HCT116 (cell line): ENCODE results near the gene CCDC158. TPM values are rescaled to one million over a fixed set of nuclear protein-coding genes. Genes with fewer than 3 reads are reported as not detected.

Experiments
- ATAC-seq: fragments of 200-7000 bp; cut with Tn5 transposase; 2 replicates; pipeline ENCODE4 v1.9.1; 2020; ENCODE audit warnings: mild to moderate bottlenecking, moderate library complexity
- BruUV-seq: library from RNA; stranded (reverse); fragments of 400-500 nt; replicated peaks from 2 replicates; lab custom pipeline; 2021; lab: Mats Ljungman, UMichigan
- CTCF ChIA-PET: fragments of 300-600 bp; sonication (Branson Sonifier 250); formaldehyde crosslinking; loops from one replicate; lab custom pipeline; 2021; ENCODE audit warnings: antibody characterized with exemption; lab: Charles Lee
- POLR2A ChIA-PET: fragments of 300-600, 350-600 bp; sonication (Branson Sonifier 250); formaldehyde crosslinking; loops from one replicate; lab custom pipeline; 2021; ENCODE audit warnings: antibody characterized with exemption; lab: Charles Lee
- RAD21 ChIA-PET, 2 experiments: fragments of 300-600 bp; sonication (Branson Sonifier 250); formaldehyde crosslinking; loops; one replicate each; lab custom pipeline; 2023; ENCODE audit warnings: low total read pairs in 2 of 2; ENCODE audit not compliant: uncharacterized antibody in 2 of 2, unreplicated experiment in 2 of 2, low non-redundant PET in 1 of 2; lab: Charles Lee
- DNase-seq: peaks from one replicate; pipeline ENCODE4 v3.0.0-alpha.2; 2010; ENCODE audit warnings: low read depth, low spot score
- H2AFZ ChIP-seq: fragments of 200-600 bp; shearing (Covaris generic), sonication (generic); 2 replicates; pipeline ENCODE4 v1.6.1; 2017; ENCODE audit warnings: low read depth, mixed run types, mixed read lengths, antibody characterized with exemption, low read length; ENCODE audit not compliant: poor library complexity, severe bottlenecking
- H3K27ac ChIP-seq: 2 replicates; pipeline ENCODE4 v1.5.1; 2012; ENCODE audit warnings: low read depth, low read length
- H3K27me3 ChIP-seq: fragments of 200-600 bp; sonication (generic); 2 replicates; pipeline ENCODE4 v1.6.1; 2016; ENCODE audit warnings: mixed run types, low read length, mixed read lengths; ENCODE audit not compliant: insufficient read depth
- H3K36me3 ChIP-seq, 2 experiments: fragments of 200-500 bp in 1 of 2; fragments of 200-600 bp in 1 of 2; sonication (Bioruptor generic) in 1 of 2; sonication (generic) in 1 of 2; 2 replicates each; pipeline versions ENCODE4 v1.5.1 to v1.6.1; 2014 to 2016; ENCODE audit warnings: low read length in 2 of 2, inconsistent platforms in 1 of 2, mixed read lengths in 1 of 2, mixed run types in 1 of 2; ENCODE audit not compliant: insufficient read depth in 2 of 2, control insufficient read depth in 1 of 2
- H3K4me1 ChIP-seq, 2 experiments: fragments of 200-600 bp in 1 of 2; sonication (generic) in 1 of 2; 2 replicates each; pipeline versions ENCODE4 v1.5.1 to v1.6.1; 2012 to 2017; ENCODE audit warnings: low read length in 2 of 2, inconsistent platforms in 1 of 2, mild to moderate bottlenecking in 1 of 2, mixed read lengths in 1 of 2, mixed run types in 1 of 2, moderate library complexity in 1 of 2; ENCODE audit not compliant: insufficient read depth in 2 of 2, control insufficient read depth in 1 of 2
- H3K4me2 ChIP-seq: fragments of 200-600 bp; sonication (generic); 2 replicates; pipeline ENCODE4 v1.6.1; 2017; ENCODE audit warnings: mixed run types, low read length, mixed read lengths
- H3K4me3 ChIP-seq, 2 experiments: fragments of 200-600 bp in 1 of 2; sonication (generic) in 1 of 2; replicated peaks in 1 of 2; 2 replicates each; pipeline ENCODE4 v1.5.1; 2011 to 2016; ENCODE audit warnings: low read length in 2 of 2, control low read depth in 1 of 2, low read depth in 1 of 2, mild to moderate bottlenecking in 1 of 2, mixed read lengths in 1 of 2, mixed run types in 1 of 2
- H3K79me2 ChIP-seq: fragments of 200-600 bp; sonication (generic); 2 replicates; pipeline ENCODE4 v1.6.1; 2017; ENCODE audit warnings: mild to moderate bottlenecking, mixed run types, low read length, moderate library complexity, mixed read lengths; ENCODE audit not compliant: insufficient read depth
- H3K9ac ChIP-seq: fragments of 200-600 bp; sonication (generic); 2 replicates; pipeline ENCODE4 v1.6.1; 2016; ENCODE audit warnings: low read length, mixed read lengths
- H3K9me2 ChIP-seq: fragments of 200-600 bp; sonication (generic), shearing (Covaris generic); 2 replicates; pipeline ENCODE4 v1.6.1; 2017; ENCODE audit warnings: mixed run types, mild to moderate bottlenecking, moderate library complexity; ENCODE audit not compliant: insufficient read depth
- H3K9me3 ChIP-seq, 2 experiments: fragments of 200-500 bp in 1 of 2; fragments of 200-600 bp in 1 of 2; sonication (Bioruptor generic) in 1 of 2; sonication (generic) in 1 of 2; 2 replicates each; pipeline ENCODE4 v1.6.1; 2014 to 2017; ENCODE audit warnings: low read length in 2 of 2, mixed read lengths in 2 of 2, inconsistent platforms in 1 of 2, low read depth in 1 of 2, mild to moderate bottlenecking in 1 of 2, mixed run types in 1 of 2, moderate library complexity in 1 of 2; ENCODE audit not compliant: control insufficient read depth in 1 of 2, insufficient read depth in 1 of 2
- H4K20me1 ChIP-seq: fragments of 200-600 bp; sonication (generic), shearing (Covaris generic); 2 replicates; pipeline ENCODE4 v1.6.1; 2017; ENCODE audit warnings: mixed run types, mild to moderate bottlenecking, moderate library complexity; ENCODE audit not compliant: insufficient read depth
- EGR1 ChIP-seq: IDR thresholded peaks from 2 replicates; pipeline ENCODE4 v1.6.1; 2012; ENCODE audit warnings: low read depth
- ELF1 ChIP-seq: IDR thresholded peaks from 2 replicates; pipeline ENCODE4 v1.6.1; 2012; ENCODE audit warnings: low read depth, borderline replicate concordance
- FOSL1 ChIP-seq: IDR thresholded peaks from 2 replicates; pipeline ENCODE4 v1.6.1; 2012; ENCODE audit warnings: low read depth
- JUND ChIP-seq: IDR thresholded peaks from 2 replicates; pipeline ENCODE4 v1.6.1; 2012
- SP1 ChIP-seq: IDR thresholded peaks from 2 replicates; pipeline ENCODE4 v1.6.1; 2012; ENCODE audit warnings: low read depth
- SRF ChIP-seq: IDR thresholded peaks from 2 replicates; pipeline ENCODE4 v1.6.1; 2012; ENCODE audit warnings: low read depth
- YY1 ChIP-seq: IDR thresholded peaks from 2 replicates; pipeline ENCODE4 v1.6.1; 2011; ENCODE audit warnings: low read length, low read depth, moderate library complexity, mild to moderate bottlenecking; ENCODE audit not compliant: insufficient replicate concordance; ENCODE audit errors: extremely low read depth
- ZFX ChIP-seq: fragments of 450-650 bp; IDR thresholded peaks from 2 replicates; pipeline ENCODE4 v1.6.1; 2017
- ZNF274 ChIP-seq: fragments of 200-500 bp; sonication (Bioruptor generic); IDR thresholded peaks from 2 replicates; pipeline ENCODE4 v1.6.1; 2014; ENCODE audit warnings: mild to moderate bottlenecking, low read depth, low read length, inconsistent platforms
- intact Hi-C: fragments of 100-400 bp; cut with micrococcal nuclease; formaldehyde crosslinking; loops from 2 replicates; pipeline ENCODE4 v1.10.0; 2022
- total RNA-seq: library from RNA; stranded (reverse); gene quantifications from one replicate; pipeline ENCODE4 v1.2.1, GENCODE V29; 2021; ENCODE audit not compliant: unreplicated experiment
- TF ChIP-seq, protein P1 (sequence below): IDR thresholded peaks from 2 replicates; pipeline ENCODE4 v1.6.1; 2012
- TF ChIP-seq, protein P2 (sequence below), 3 experiments: fragments of 200-600 bp in 1 of 3; sonication (generic) in 1 of 3; IDR thresholded peaks in 2 of 3; conservative IDR thresholded peaks in 1 of 3; 2 replicates each; pipeline ENCODE4 v1.5.1; 2012 to 2017; ENCODE audit warnings: low read depth in 2 of 3, low read length in 2 of 3, antibody characterized with exemption in 1 of 3, borderline replicate concordance in 1 of 3, control low read depth in 1 of 3, mild to moderate bottlenecking in 1 of 3, mixed read lengths in 1 of 3, mixed run types in 1 of 3, moderate library complexity in 1 of 3; ENCODE audit not compliant: insufficient read depth in 1 of 3
- TF ChIP-seq, protein P3 (sequence below): IDR thresholded peaks from 2 replicates; pipeline ENCODE4 v1.6.1; 2012; ENCODE audit warnings: low read depth
- TF ChIP-seq, protein P4 (sequence below): IDR thresholded peaks from 2 replicates; pipeline ENCODE4 v1.6.1; 2011; ENCODE audit warnings: mild to moderate bottlenecking, low read length, moderate library complexity; ENCODE audit not compliant: insufficient replicate concordance; ENCODE audit errors: extremely low read depth

CCDC158 gene
- total RNA-seq, 1 experiment from 2014 or later, result not detected

DNA sequence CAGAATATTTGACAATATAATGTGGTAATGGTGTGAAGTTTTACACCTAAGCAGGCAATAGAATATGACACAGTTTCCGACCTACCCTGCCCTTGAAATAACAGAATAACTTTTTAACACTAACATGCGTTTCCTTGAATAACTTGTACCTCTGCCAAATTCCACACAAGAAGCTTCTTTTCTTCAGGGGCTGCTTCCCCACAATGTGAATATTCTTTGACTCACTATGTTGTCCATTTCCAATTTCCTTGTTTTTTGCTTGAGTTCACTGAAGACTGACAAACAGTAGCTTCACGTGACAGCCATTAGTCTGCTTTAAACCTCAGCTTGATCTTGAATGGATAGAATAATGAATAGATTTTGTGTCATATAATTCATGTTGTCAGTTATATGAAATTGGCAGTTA lies 28.4 kb upstream of the CCDC158 start:
- H3K27me3 ChIP-seq, result no peaks in the 10 kb centered on the region
- TF ChIP-seq, protein P1, sequence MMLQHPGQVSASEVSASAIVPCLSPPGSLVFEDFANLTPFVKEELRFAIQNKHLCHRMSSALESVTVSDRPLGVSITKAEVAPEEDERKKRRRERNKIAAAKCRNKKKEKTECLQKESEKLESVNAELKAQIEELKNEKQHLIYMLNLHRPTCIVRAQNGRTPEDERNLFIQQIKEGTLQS, result no peak
- no peak for TF ChIP-seq ZNF274
- no TSS peak for BruUV-seq
- no peak overlapping the region for H3K27ac ChIP-seq
- no peak for DNase-seq
- POLR2A ChIA-PET, result no interaction called here
- ATAC-seq, result no peak
- CTCF ChIA-PET, result no interaction called here
- RAD21 ChIA-PET, result no interaction called here
- H3K79me2 ChIP-seq, result no peaks in the 10 kb centered on the region
- no peak overlapping the region for H3K4me3 ChIP-seq
- no peak overlapping the region for H2AFZ ChIP-seq
- H4K20me1 ChIP-seq, result no peaks in the 10 kb centered on the region
- H3K4me2 ChIP-seq, result no peak overlapping the region
- H3K9ac ChIP-seq, result no peak overlapping the region
- H3K9me3 ChIP-seq, result no peaks in the 10 kb centered on the region
- intact Hi-C loops, result no loop called here
- H3K36me3 ChIP-seq, result no peaks in the 10 kb centered on the region
- no peaks in the 10 kb centered on the region for H3K4me1 ChIP-seq
- H3K9me2 ChIP-seq, result no peaks in the 10 kb centered on the region

DNA sequence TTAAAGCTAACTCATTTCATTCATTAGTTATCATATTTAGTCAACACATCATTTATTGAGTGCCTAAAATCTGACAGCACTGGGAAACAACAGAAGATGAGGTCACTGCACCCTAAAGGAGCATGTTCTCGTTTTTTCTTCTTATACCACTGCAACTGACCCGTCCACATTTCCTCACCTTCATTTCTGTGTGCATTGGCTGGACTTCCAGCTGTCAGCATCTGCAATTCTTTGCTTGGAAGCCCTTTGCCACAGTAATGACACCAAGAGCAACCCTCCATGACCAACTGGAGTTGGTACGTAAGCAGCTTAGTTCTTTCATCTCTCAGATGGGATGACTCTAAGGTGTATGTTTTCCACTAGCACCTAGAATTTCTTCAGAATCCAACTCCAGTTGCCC lies 27.3 kb upstream of the CCDC158 start:
- no TSS peak for BruUV-seq
- H3K4me1 ChIP-seq, result no peaks in the 10 kb centered on the region
- no peaks in the 10 kb centered on the region for H4K20me1 ChIP-seq
- intact Hi-C loops, result no loop called here
- no peak overlapping the region for H2AFZ ChIP-seq
- H3K9me2 ChIP-seq, result no peaks in the 10 kb centered on the region
- no peaks in the 10 kb centered on the region for H3K27me3 ChIP-seq
- ChIA-PET RAD21 (no interaction called here), CTCF (interaction anchor here (1.4 kb wide), 1 partner anchor 12 kb away, joined by 3 read pairs; no protein-coding TSS in a partner anchor), POLR2A (no interaction called here)
- ATAC-seq (no peak), DNase-seq (no peak)
- no peak overlapping the region for H3K27ac ChIP-seq
- H3K9me3 ChIP-seq, result no peaks in the 10 kb centered on the region
- no peak overlapping the region for H3K9ac ChIP-seq
- H3K4me3 ChIP-seq, result no peak overlapping the region
- H3K79me2 ChIP-seq, result no peaks in the 10 kb centered on the region
- H3K36me3 ChIP-seq, result no peaks in the 10 kb centered on the region
- H3K4me2 ChIP-seq, result no peak overlapping the region
- TF ChIP-seq, protein P2, sequence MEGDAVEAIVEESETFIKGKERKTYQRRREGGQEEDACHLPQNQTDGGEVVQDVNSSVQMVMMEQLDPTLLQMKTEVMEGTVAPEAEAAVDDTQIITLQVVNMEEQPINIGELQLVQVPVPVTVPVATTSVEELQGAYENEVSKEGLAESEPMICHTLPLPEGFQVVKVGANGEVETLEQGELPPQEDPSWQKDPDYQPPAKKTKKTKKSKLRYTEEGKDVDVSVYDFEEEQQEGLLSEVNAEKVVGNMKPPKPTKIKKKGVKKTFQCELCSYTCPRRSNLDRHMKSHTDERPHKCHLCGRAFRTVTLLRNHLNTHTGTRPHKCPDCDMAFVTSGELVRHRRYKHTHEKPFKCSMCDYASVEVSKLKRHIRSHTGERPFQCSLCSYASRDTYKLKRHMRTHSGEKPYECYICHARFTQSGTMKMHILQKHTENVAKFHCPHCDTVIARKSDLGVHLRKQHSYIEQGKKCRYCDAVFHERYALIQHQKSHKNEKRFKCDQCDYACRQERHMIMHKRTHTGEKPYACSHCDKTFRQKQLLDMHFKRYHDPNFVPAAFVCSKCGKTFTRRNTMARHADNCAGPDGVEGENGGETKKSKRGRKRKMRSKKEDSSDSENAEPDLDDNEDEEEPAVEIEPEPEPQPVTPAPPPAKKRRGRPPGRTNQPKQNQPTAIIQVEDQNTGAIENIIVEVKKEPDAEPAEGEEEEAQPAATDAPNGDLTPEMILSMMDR (IDR thresholded peaks at IDR 0.05 in 2 of 3, conservative IDR thresholded peaks at IDR 0.05 in 1 of 3; ENCODE audit: borderline replicate concordance in 1 of 3, insufficient read depth in 1 of 3, low read depth in 2 of 3, low read length in 2 of 3), result no peak
- TF ChIP-seq EGR1 (no peak), ZNF274 (no peak), YY1 (no peak), SP1 (no peak), SRF (no peak), FOSL1 (no peak), ELF1 (no peak), ZFX (no peak), JUND (no peak)
- TF ChIP-seq, protein P3, sequence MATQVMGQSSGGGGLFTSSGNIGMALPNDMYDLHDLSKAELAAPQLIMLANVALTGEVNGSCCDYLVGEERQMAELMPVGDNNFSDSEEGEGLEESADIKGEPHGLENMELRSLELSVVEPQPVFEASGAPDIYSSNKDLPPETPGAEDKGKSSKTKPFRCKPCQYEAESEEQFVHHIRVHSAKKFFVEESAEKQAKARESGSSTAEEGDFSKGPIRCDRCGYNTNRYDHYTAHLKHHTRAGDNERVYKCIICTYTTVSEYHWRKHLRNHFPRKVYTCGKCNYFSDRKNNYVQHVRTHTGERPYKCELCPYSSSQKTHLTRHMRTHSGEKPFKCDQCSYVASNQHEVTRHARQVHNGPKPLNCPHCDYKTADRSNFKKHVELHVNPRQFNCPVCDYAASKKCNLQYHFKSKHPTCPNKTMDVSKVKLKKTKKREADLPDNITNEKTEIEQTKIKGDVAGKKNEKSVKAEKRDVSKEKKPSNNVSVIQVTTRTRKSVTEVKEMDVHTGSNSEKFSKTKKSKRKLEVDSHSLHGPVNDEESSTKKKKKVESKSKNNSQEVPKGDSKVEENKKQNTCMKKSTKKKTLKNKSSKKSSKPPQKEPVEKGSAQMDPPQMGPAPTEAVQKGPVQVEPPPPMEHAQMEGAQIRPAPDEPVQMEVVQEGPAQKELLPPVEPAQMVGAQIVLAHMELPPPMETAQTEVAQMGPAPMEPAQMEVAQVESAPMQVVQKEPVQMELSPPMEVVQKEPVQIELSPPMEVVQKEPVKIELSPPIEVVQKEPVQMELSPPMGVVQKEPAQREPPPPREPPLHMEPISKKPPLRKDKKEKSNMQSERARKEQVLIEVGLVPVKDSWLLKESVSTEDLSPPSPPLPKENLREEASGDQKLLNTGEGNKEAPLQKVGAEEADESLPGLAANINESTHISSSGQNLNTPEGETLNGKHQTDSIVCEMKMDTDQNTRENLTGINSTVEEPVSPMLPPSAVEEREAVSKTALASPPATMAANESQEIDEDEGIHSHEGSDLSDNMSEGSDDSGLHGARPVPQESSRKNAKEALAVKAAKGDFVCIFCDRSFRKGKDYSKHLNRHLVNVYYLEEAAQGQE, result no peak
- TF ChIP-seq, protein P4, sequence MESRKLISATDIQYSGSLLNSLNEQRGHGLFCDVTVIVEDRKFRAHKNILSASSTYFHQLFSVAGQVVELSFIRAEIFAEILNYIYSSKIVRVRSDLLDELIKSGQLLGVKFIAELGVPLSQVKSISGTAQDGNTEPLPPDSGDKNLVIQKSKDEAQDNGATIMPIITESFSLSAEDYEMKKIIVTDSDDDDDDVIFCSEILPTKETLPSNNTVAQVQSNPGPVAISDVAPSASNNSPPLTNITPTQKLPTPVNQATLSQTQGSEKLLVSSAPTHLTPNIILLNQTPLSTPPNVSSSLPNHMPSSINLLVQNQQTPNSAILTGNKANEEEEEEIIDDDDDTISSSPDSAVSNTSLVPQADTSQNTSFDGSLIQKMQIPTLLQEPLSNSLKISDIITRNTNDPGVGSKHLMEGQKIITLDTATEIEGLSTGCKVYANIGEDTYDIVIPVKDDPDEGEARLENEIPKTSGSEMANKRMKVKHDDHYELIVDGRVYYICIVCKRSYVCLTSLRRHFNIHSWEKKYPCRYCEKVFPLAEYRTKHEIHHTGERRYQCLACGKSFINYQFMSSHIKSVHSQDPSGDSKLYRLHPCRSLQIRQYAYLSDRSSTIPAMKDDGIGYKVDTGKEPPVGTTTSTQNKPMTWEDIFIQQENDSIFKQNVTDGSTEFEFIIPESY, result no peak
